MCF 10A (cell line): ENCODE results near the gene CCDC171. TPM values are rescaled to one million over a fixed set of nuclear protein-coding genes. Genes with fewer than 3 reads are reported as not detected.

Experiments
- BruUV-seq: library from RNA; stranded (reverse); fragments of 400-500 nt; replicated peaks from 2 replicates; lab custom pipeline; 2021; lab: Mats Ljungman, UMichigan
- CTCF ChIA-PET: fragments of 300-600 bp; sonication (Branson Sonifier 250); formaldehyde crosslinking; extraction: SDS; loops from one replicate; lab custom pipeline; 2021; ENCODE audit warnings: antibody characterized with exemption, inconsistent platforms; lab: Yijun Ruan, JAX
- POLR2A ChIA-PET: fragments of 300-600, 350-650 bp; sonication (Branson Sonifier 250); formaldehyde crosslinking; extraction: SDS; loops from one replicate; lab custom pipeline; 2020; ENCODE audit warnings: antibody characterized with exemption, inconsistent platforms; lab: Yijun Ruan, JAX
- DNase-seq: peaks from one replicate; pipeline ENCODE4 v3.0.0-alpha.2; 2018; ENCODE audit not compliant: unreplicated experiment
- H3K27ac Mint-ChIP-seq: one replicate; pipeline ENCODE4 v1.8.0; 2022; ENCODE audit warnings: mild to moderate bottlenecking, low read depth, mixed read lengths; ENCODE audit not compliant: unreplicated experiment
- H3K27me3 Mint-ChIP-seq: one replicate; pipeline ENCODE4 v1.8.0; 2022; ENCODE audit warnings: mixed read lengths; ENCODE audit not compliant: insufficient read depth, unreplicated experiment
- H3K36me3 Mint-ChIP-seq: one replicate; pipeline ENCODE4 v1.8.0; 2022; ENCODE audit warnings: mild to moderate bottlenecking, moderate library complexity, mixed read lengths; ENCODE audit not compliant: insufficient read depth, unreplicated experiment
- H3K4me1 Mint-ChIP-seq: one replicate; pipeline ENCODE4 v1.8.0; 2022; ENCODE audit warnings: mixed read lengths; ENCODE audit not compliant: insufficient read depth, unreplicated experiment
- H3K4me3 Mint-ChIP-seq: one replicate; pipeline ENCODE4 v1.8.0; 2022; ENCODE audit warnings: mild to moderate bottlenecking, moderate library complexity, mixed read lengths; ENCODE audit not compliant: unreplicated experiment
- H3K9me3 Mint-ChIP-seq: one replicate; pipeline ENCODE4 v1.8.0; 2022; ENCODE audit warnings: mixed read lengths; ENCODE audit not compliant: unreplicated experiment
- intact Hi-C: fragments of 100-400 bp; cut with micrococcal nuclease; formaldehyde crosslinking; loops from 2 replicates; pipeline ENCODE4 v1.14.1; 2022
- total RNA-seq: library from RNA; stranded (reverse); gene quantifications from 2 replicates; pipeline ENCODE4 v1.2.3, GENCODE V29; 2022
- TF ChIP-seq, protein P1 (sequence below): fragments of 200-600 bp; IDR thresholded peaks from one replicate; pipeline ENCODE4 v1.8.0; 2022; ENCODE audit warnings: antibody characterized with exemption, mild to moderate bottlenecking; ENCODE audit not compliant: unreplicated experiment

The CCDC171 gene
- total RNA-seq, 1 experiment from 2014 or later, result 1.7 TPM

- ChIA-PET CTCF (interaction anchor here (0.7 to 1.0 kb wide), 3 partner anchors 10 to 95 kb away, joined by 3 read pairs; no protein-coding TSS in a partner anchor), POLR2A (interaction anchor here (0.7 to 3.5 kb wide), 21 partner anchors 9 to 218 kb away, joined by 3 to 52 read pairs (median 4); partner anchors contain the start of genes CCDC171, SNAPC3 and TTC39B)
- Mint-ChIP-seq H3K27me3 (no peaks in the 10 kb centered on the region), H3K4me3 (peak within 1 kb of the TSS; percentile 85), H3K4me1 (peaks cover 34% of the 10 kb centered on the region), H3K27ac (peak within 1 kb of the TSS; percentile 100), H3K36me3 (peaks cover 22% of the 10 kb centered on the region), H3K9me3 (no peaks in the 10 kb centered on the region)
- TSS peak; percentile 80 for BruUV-seq
- DNase-seq, result peak; percentile 83
- intact Hi-C loops, result loop anchor here (2.0 to 5.0 kb wide), 2 partner anchors 42 to 96 kb away; partner anchors contain the start of gene CCDC171
- TF ChIP-seq, protein P1, sequence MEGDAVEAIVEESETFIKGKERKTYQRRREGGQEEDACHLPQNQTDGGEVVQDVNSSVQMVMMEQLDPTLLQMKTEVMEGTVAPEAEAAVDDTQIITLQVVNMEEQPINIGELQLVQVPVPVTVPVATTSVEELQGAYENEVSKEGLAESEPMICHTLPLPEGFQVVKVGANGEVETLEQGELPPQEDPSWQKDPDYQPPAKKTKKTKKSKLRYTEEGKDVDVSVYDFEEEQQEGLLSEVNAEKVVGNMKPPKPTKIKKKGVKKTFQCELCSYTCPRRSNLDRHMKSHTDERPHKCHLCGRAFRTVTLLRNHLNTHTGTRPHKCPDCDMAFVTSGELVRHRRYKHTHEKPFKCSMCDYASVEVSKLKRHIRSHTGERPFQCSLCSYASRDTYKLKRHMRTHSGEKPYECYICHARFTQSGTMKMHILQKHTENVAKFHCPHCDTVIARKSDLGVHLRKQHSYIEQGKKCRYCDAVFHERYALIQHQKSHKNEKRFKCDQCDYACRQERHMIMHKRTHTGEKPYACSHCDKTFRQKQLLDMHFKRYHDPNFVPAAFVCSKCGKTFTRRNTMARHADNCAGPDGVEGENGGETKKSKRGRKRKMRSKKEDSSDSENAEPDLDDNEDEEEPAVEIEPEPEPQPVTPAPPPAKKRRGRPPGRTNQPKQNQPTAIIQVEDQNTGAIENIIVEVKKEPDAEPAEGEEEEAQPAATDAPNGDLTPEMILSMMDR, result no peak
These were observed 41.9 kb upstream of the CCDC171 start, which contains the start of gene PSIP1 for GRCh38 chr9:15510789-15511575. Gene PSIP1 (minus strand): TSS chr9:15510970. CDS start chr9:15510188, 782 bp downstream.

GRCh38 chr9:15512204-15512603 is 40.6 kb upstream of the CCDC171 start:
- H3K27ac Mint-ChIP-seq, result no peak overlapping the region

GRCh38 chr9:15512889-15513288 is 40.0 kb upstream of the CCDC171 start:
- CTCF ChIA-PET, result interaction anchor here (1.0 to 1.6 kb wide), 5 partner anchors 12 to 95 kb away, joined by 3 to 5 read pairs (median 3); partner anchors contain the start of gene CCDC171
- Mint-ChIP-seq H3K9me3 (no peaks in the 10 kb centered on the region), H3K27me3 (no peaks in the 10 kb centered on the region), H3K4me3 (no peak overlapping the region), H3K36me3 (peaks cover 8% of the 10 kb centered on the region), H3K27ac (no peak overlapping the region), H3K4me1 (peaks cover 34% of the 10 kb centered on the region)
- BruUV-seq, result no TSS peak
- intact Hi-C loops, result loop anchor here (5.0 kb wide), 1 partner anchor 94 kb away; no protein-coding TSS in a partner anchor
- TF ChIP-seq, protein P1, result no peak
- DNase-seq, result no peak
- POLR2A ChIA-PET, result interaction anchor here (1.0 to 3.5 kb wide), 3 partner anchors 14 to 40 kb away, joined by 3 to 52 read pairs (median 26); partner anchors contain the start of gene CCDC171

More at GRCh38 chr9:15512204-15512603, 40.6 kb upstream of the CCDC171 start:
- Mint-ChIP-seq H3K4me3 (no peak overlapping the region), H3K4me1 (peaks cover 34% of the 10 kb centered on the region), H3K36me3 (peaks cover 9% of the 10 kb centered on the region), H3K27me3 (no peaks in the 10 kb centered on the region), H3K9me3 (no peaks in the 10 kb centered on the region)
- intact Hi-C loops, result loop anchor here (5.0 kb wide), 1 partner anchor 95 kb away; no protein-coding TSS in a partner anchor
- POLR2A ChIA-PET, result interaction anchor here (0.9 to 3.5 kb wide), 10 partner anchors 8 to 205 kb away, joined by 3 to 52 read pairs (median 5); partner anchors contain the start of genes CCDC171 and TTC39B
- BruUV-seq, result no TSS peak
- DNase-seq, result no peak
- CTCF ChIA-PET, result interaction anchor here (1.0 to 1.6 kb wide), 4 partner anchors 11 to 96 kb away, joined by 3 to 5 read pairs (median 3); partner anchors contain the start of gene CCDC171
- TF ChIP-seq, protein P1, result no peak
